Testis (tissue), 2 donors: ENCODE results near the gene NFATC3.

Source experiments
- POLR2A ChIP-seq: fragments of 450-650 bp; IDR thresholded peaks from one replicate; pipeline ENCODE4 v1.6.1; 2017; ENCODE audit warnings: antibody characterized with exemption, mild to moderate bottlenecking, moderate library complexity
- TF ChIP-seq, protein P1 (sequence below), 3 experiments: fragments of 450-650 bp in 2 of 3; fragments of 200-600 bp in 1 of 3; sonication (generic) in 1 of 3; IDR thresholded peaks; one replicate each; pipeline ENCODE4 v1.5.1; 2016 to 2019; ENCODE audit warnings: antibody characterized with exemption in 3 of 3, mild to moderate bottlenecking in 2 of 3, moderate library complexity in 1 of 3

DNA sequence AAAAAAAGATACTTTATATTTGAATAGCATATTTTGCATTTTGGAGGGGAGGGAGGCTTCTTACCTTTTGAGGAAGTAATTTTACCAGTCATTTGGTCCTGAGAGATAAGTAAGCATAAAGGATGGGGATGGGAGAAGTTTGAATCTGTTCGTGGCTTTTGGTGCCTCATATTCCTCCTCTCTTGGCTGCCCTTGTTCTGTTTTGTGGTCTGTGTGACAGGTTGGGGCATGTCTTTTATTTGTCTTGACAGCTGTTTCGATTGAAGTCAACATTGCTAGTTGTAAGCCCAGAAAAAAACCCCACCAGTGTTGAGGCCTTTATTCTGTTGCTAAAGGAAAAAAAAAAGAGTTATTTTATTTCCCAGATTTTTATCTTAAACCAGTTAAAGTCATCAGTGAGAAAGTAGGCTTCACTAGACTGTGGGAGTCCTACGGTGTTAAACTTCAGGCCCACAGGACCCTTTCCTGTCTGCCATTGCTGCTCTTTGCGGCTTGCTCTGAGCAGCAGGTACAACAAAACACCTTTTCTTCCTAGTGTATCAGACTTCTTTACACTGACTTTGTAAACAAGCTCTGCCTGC is 190.5 kb downstream of the NFATC3 start:
- TF ChIP-seq, protein P1, sequence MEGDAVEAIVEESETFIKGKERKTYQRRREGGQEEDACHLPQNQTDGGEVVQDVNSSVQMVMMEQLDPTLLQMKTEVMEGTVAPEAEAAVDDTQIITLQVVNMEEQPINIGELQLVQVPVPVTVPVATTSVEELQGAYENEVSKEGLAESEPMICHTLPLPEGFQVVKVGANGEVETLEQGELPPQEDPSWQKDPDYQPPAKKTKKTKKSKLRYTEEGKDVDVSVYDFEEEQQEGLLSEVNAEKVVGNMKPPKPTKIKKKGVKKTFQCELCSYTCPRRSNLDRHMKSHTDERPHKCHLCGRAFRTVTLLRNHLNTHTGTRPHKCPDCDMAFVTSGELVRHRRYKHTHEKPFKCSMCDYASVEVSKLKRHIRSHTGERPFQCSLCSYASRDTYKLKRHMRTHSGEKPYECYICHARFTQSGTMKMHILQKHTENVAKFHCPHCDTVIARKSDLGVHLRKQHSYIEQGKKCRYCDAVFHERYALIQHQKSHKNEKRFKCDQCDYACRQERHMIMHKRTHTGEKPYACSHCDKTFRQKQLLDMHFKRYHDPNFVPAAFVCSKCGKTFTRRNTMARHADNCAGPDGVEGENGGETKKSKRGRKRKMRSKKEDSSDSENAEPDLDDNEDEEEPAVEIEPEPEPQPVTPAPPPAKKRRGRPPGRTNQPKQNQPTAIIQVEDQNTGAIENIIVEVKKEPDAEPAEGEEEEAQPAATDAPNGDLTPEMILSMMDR (IDR thresholded peaks at IDR 0.05): no peak
- no peak for TF ChIP-seq POLR2A
